Measurements from ENCODE around the gene DEUP1.
"Not testable (repeated sequence)": the region's sequence is repeated elsewhere in the genome, so short reads cannot be mapped to it uniquely, and the experiment has no call there.

DEUP1 gene, protein sequence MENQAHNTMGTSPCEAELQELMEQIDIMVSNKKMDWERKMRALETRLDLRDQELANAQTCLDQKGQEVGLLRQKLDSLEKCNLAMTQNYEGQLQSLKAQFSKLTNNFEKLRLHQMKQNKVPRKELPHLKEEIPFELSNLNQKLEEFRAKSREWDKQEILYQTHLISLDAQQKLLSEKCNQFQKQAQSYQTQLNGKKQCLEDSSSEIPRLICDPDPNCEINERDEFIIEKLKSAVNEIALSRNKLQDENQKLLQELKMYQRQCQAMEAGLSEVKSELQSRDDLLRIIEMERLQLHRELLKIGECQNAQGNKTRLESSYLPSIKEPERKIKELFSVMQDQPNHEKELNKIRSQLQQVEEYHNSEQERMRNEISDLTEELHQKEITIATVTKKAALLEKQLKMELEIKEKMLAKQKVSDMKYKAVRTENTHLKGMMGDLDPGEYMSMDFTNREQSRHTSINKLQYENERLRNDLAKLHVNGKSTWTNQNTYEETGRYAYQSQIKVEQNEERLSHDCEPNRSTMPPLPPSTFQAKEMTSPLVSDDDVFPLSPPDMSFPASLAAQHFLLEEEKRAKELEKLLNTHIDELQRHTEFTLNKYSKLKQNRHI

DNA sequence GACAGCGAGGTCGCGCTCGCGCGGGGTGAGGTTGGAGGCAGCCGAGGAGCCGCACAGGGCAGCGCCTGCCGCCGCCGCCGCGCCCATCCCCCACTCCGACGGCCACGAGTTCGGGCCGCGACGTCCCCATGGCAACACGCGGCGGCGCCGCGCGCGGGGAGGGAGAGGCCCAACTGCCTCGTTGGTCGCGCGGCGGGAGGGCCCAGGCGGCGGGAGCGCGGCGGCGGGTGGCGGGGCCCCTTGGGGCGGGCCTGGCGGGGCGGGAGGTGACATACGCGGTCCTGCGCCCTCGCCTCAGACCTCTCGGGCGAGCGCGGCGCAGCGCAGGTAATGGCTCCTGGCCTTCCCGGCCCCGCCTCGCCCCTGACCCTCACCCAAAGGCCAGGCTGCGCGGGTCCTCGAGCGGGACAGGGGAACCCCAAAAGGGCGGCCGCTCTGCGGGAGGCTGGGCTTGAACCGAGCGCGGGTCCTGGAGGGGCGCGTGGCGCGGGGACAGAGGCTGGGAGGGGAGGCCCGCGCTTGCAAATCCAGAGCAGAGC is at the start of gene DEUP1:
Gene DEUP1 (plus strand): TSS at position 297 of the 539 bp plus-strand sequence. CDS start 1,518 bp downstream, outside the sequence.
- DNase-seq, result no peak

DNA sequence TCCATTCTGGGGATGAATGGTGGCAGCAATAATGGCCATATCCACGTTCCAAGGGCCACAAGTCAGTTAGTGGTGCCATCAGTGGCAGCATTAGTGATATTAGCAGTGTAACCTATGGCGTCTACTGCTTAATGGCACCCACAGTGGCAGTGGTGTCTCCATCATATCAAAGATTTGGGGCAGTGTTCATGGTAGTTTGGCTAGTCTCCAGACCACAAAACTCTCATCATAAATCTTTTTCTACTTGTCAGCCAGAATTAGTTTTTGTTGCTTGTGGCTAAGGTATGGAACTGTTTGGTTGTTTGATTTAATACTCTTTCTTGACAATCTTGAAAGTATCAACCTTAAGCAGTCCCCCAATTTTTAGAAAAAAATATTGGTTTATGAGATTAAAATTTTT is 45.1 kb upstream of the DEUP1 start:
- no peak for DNase-seq

DNA sequence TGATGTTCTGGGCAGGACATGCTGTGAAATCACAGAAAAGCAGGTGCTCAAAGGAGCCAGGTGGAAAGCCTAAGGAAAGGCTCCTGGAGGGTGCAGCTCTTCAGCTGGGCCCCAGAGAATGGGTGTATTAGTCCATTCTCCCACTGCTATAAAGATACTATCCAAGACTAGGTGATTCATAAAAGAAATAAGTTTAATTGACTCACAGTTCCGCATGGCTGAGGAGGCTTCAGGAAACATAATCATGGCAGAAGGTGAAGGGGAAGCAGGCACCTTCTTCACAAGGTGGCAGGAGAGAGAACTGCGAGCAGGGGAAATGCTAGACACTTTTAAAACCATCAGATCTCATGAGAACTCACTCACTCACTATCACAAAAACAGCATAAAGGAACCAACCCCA is 43.1 kb upstream of the DEUP1 start:
- no peak for DNase-seq

DNA sequence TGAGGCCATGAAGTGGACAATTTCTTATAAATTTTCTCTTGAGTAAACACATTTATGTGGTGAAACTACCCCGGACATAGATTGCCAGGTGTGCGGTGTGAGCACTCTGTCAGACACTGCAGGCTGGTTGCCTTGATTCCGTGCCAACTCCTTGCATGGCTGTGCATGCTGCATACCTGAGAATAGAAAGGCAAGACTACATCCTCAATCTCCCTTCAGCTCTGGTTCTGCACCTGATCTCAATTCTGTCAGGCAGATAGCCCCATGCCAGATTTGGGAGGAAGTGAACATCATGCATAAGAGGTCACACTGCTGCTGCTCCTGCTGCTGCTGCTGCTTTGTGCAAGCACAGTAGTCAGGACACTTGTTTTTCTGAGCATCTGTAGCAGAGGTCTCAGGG is 42.5 kb upstream of the DEUP1 start:
- DNase-seq, result no peak

DNA sequence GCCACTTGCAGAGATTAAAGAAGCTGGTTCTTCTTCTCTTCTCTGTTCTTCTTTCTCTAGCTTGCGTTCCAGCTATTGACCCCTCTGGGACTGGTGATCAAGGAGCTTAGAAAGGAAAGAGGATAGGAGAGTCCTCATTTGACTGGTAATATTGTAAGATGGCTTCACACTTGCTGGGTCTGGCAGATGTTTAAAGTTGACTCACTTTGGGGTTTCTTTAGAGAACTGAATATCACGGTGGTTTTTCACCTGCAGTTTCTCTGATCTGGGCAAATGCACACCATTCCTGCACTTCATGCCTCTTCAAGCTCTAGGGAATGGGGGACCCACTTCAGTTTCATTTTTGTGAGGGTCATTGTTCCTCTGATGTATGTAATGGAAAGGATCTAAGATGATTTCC is 41.8 kb upstream of the DEUP1 start:
- DNase-seq, result no peak

DNA sequence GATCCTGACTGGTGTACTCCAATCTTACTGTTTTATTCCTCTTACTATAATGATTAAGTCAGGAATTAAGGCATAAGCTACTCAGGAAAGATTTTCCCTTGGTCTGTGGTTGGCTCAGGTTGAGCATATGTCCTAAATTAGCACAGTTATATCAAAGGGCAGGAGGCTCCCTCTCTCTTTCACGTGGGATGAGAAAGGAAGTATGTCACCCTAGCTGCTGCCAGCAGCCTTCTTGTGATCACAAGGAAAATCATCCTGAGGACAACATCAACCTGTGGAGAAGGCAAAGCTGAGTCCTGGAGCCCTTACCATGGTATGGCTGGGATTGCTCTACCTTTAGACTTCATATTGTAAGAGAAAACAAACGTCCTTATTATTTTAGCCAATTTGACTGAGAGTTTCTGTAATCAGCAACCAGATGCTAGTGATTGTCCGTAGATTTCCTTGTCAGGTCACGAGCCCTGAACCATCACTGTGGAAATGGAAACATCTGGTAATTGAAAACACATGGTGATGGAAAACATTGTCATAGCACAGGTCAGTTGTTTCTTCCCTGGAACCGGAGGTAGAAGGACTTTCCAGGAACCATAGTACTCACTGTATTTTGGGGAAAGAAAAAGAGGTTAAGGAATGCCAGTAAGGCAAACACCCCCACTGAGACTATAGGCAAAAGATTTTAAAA is 40.6 kb upstream of the DEUP1 start:
- no peak for DNase-seq

DNA sequence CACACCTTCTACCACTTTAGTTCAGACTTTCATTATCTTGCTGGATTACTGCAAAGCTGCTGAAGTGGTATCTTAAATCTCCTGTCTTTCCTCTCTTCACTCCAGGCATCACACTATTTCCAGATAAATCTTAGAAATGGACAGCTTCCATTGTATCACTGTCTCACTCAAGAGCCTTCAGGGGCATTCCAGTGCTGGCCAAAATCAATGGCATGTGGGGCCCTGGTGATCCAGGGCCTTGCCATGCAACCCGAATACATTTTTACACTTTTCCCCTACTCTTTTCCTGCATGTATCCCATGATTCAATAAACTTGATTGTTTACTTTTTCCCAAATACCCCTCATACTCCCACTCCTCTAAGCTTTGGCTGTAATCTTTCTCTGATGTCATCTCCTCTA is 39.4 kb upstream of the DEUP1 start:
- DNase-seq, result no peak

DNA sequence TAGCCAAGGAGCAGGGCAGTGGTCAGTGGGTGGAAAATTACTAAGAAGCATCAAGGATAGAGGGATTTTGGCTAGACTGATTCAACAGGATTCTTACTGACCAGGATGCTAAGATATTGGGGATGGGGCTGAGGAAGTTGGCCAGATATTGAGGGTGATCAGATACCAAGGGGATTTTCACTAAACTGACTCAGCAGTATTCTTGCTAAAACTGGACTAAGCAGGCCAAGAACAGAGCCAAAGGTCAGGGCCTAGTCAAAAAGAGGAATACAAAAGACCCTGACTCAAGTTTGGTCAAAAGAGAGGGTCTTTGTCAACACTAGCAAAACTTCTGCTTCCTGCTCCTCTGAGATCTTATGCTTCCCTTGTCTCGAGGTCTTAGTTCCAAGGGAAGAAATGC is 38.6 kb upstream of the DEUP1 start:
- DNase-seq, result no peak

DNA sequence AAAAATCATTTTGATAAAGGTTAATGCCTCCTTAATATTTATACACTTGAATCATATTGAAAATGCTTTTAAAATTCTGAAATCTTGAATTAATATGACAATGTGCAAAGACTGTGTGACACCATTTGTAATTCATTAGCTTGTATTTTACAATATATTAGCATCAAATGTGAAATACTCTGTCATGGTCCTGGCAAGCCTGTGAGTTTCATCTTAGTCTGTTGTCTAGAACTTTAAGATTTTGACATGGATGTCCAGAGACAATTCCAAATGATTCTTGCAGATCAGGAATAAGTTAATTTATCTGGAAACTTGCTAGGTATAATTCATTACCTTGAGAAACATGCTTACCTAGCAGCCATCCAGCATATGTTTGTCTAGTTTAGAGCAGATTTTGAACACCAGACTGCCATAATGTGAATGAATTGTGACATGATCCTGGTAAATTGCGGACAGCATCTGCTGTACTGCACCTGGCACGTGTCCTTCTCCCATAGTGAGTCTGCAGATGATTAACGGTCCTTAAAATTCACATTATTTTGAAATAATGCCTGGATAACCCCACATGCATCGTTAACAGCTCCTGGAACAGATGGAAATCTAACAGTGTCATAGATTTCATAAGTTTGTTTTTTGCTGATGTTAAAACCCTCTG is 34.5 kb upstream of the DEUP1 start:
- no peak for DNase-seq

DNA sequence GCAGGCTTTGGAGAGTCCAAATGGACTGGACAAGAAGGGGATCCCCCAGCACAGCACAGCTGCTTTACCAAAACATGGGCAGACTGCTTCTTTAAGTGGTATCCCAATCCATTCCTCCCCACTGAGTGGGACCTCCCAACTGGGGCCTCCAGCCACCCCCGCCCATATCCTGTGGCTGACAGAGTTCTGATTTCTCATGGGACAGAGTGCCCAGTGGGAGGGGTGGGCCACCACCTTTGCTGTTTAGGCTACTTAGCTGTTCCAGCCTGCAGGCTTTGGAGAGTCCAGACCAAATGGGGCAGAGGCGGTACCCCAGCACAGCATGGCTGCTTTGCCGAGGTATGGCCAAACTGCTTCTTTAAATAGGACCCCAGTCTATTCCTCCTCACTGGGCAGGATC is 26.9 kb upstream of the DEUP1 start:
- no peak for DNase-seq

DNA sequence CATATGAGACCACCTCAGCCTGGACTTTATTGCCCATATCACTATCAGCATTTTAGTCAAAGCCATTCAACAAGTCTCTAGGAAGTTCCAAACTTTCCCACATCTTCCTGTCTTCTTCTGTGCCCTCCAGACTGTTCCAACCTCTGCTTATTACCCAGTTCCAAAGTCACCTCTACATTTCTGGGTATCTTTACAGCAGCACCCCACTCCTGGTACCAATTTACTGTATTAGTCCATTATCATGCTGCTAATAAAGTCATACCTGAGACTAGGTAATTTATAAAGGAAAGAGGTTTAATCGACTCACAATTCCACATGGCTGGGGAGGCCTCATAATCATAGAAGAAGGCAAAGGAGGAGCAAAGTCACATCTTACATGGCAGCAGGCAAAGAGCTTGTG is 16.1 kb upstream of the DEUP1 start:
- not testable (repeated sequence) for DNase-seq

DNA sequence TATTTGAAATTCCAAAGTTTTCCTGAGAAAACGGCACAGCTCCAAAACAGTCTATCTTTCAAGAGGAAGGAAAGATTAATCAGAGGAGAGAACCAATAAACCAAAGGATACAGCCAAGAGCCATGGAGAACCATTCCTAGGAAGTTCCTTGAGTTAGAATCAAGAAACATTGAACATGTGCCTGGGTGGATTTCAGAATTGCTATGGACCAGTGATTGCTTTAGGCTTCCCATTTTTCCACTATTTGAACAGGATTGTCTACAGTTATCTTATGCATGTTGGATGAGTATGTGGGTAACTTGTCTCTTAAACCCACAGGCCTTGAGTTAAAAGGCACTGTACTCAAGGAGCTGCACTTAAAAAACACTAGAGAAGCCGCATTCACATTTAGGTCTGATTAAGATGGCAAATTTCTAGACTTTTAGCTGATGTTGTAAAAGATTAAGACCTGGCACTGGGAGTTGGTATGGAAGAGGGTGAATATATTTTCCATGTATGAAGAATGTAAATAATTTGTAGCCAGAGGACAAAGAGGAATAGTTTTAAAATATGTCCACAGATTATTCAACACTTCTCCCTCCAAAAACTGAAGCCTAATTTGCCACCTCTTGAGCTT is 11.2 kb upstream of the DEUP1 start:
- no peak for DNase-seq

DNA sequence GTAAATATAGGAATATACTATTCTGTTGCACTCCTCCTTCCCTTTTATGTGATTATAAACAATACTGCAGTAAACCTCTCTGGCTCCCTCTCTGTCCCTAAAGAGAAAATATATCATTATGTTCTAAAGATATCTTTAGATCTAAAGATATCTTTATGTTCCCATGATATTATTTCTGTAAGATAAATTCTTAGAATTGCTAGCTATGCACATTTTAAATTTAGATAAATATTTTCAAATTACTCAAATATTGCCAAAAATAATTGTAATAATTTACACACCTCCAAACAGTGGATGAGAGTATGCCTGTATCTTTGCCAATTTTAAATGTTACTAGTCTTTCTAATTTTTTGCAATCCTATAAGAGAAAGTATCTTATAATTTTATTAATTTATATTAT is 10.3 kb upstream of the DEUP1 start:
- DNase-seq, result no peak

DNA sequence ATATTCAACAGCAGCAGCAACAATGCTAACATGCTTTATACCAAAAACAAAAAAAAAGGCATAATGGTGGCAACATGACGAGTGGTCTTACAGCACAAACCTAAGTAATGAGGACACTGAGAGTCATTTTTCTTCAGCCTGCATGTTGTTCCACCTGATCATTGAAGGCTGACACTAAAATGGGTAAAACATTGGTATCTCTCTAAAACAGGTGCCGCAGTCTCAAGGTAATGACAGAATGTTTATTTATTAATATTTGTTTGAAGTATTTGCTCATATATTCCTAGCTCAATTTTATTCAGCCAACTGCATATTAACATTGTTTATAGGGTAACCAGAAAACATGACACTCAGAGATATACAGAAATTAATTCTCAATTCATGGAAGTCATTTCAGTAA is 8.3 kb upstream of the DEUP1 start:
- DNase-seq, result no peak

DNA sequence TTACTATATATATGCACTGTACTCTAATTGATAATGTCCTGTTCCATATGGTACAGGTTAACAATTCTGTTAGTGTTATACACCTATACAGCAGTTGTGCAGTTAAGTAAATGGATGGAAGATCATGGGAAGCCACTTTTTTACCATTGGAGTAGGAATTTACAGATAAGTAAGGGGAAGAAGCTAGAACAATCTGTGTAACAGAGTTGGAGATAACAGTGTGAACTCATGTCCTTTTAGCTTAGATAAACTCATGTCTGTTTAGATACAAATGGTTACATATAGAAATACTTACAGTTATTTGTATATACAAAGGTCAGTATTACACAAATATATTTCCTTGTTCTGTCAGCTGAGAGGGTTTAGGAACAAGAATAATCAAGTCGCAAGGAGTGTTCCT is 6.8 kb upstream of the DEUP1 start:
- DNase-seq, result no peak

DNA sequence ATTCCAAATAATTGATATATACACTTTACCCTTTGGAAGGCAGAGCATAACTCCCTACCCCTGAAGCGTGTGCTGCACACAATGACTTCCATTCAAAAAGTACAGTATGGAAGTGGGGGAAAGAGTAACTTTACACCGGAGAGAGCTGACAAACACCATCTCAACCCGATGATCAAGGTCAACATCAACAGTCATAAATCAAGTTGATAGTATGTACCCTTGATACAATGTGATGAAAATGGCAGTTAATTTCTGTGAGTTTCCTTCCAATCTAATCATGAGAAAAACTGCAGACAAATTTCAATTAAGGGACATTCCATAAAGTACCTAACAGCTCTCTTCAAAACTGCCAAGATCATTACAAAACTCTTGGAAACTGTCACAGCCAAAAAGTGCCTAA is 6.0 kb upstream of the DEUP1 start:
- no peak for DNase-seq

DNA sequence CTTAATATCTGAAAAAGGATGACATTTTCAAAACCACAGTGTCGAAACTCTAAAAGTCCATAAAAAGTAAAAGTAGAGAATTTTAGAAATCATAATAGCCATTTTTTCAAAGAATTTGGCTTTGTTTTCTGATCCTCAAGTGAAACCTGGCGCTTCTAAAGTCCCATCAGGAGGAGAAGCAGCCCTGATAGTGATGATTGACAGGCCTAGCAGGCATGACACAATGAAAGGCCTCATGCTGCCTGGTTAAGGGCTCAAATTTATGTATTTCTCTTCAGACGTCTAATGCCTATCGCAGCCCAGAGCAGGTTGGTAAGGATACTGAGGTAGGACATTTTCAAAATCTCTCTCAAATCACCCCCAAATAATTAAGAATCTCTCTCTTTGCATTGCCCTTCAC is 3.9 kb upstream of the DEUP1 start:
- no peak for DNase-seq

DNA sequence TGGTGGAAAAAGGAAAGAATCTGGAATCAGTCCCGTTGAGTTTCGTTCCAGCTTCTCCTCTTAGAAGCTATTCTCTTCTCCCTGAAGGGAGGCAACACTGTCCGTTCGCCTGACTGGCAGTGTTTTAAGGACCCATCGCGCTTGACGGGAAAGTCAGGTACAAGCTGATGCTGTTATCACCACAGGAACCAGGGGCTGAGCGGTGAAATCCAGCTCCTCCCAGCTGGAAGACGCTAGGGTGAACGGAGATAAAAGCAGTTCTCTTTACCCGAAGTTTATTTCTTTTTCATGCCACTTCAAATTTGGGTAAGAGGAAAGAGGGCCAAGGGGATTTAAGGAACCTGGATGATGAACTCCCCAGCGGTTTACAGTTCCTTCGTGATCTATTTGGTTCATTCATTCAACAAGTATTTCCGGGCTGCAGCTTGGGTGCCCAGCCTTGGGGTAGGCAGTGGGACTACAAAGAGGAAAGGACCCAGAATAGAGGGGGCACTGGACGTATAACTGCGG is 551 bp upstream of the DEUP1 start:
- DNase-seq, result no peak

DNA sequence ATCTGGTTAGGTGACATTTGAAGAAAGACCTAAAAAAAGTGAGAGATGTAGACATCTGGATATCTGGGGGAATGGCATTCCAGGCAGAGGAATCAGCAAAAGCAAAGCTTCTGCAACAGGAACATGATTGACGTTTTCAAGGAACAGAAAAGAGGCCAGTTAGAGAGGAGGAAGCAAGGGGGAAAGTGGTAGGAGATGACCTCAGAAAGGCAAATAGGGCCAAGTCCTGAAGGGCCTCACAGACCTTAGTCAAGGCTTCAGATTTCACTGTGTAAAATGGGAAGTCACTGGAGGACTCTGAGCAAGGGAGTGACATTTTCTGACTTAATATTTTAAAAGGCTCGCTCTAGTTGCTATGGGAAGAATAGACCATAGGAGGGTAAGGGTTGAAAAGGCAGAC is 9.7 kb downstream of the DEUP1 start:
- DNase-seq, result no peak

DNA sequence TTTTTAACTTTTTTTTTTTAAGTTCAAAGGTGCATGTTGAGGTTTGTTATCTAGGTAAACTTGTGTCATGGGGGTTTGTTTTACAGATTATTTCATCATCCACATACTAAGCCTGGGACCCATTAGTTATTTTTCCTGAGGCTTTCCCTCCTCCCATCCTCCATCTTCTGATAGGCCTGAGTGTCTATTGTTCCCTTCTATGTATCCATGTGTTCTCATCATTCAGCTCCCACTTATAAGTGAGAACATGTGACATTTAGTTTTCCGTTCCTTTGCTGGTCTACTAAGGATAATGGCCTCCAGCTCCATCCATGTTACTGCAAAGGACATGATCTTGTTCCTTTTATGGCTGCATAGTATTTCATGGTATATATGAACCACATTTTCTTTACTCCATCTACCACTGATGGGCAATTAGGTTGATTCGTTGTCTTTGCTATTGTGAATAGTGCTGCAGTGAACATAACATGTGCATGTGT is 14.4 kb downstream of the DEUP1 start:
- DNase-seq, result no peak

DNA sequence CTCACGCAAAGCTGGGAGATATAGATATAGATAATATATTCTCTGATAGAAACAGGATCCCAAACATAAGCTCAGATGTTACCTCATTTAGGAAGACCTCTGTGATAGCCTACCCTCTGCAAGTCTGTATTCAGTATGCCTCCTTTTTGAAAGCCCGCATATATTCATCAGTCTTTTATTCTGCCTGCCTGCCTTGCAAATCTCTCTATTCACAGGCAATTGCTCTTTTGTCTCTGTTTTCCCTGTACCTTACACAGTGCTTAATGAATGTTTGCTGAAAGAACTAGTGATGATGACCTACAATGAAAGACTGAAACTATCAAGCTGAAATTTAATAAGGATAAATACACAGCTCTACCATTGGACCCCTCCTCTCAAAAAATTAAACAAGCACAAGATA is 18.4 kb downstream of the DEUP1 start:
- no peak for DNase-seq

DNA sequence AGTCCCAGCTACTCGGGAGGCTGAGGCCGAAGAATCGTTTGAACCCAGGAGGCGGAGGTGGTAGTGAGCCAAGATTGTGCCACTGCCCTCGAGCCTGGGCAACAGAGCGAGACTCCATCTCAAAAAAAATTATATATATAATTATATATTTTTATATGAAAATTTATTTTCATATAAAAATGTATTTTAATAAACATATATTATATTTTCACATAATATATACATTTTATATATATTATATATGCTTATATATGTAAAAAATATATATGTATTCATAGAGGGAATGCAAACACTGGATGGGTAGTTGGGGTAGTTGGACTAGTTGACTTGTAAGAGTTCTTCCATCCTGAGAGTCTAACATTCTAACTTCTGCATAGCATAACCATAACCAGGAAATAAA is 20.3 kb downstream of the DEUP1 start:
- DNase-seq, result no peak

DNA sequence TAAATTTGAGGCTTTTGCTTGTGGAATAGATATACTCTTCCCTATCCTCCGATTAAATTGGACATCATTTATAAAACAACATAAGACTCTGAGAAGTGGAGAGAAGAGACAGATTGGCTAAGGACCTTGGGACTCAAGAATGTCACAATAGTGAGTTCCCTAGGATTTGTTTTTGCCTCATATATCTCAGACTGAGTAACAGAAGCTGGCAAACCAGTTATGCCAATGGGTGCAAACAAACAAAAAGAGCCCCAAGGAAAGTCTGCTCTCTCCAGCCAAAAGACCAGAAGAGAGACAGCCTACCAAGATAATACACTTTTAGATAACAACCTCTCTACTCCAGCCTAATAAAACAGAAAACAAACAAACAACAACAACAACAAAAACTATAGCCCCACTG is 28.9 kb downstream of the DEUP1 start:
- no peak for DNase-seq
